ENCODE measurements around the gene GRIK5.
A peak's percentile ranks its signal among the peaks of the same experiment; 100 is the strongest.
"Not testable (repeated sequence)": the region's sequence is repeated elsewhere in the genome, so short reads cannot be mapped to it uniquely, and the experiment has no call there.

The GRIK5 gene

DNA sequence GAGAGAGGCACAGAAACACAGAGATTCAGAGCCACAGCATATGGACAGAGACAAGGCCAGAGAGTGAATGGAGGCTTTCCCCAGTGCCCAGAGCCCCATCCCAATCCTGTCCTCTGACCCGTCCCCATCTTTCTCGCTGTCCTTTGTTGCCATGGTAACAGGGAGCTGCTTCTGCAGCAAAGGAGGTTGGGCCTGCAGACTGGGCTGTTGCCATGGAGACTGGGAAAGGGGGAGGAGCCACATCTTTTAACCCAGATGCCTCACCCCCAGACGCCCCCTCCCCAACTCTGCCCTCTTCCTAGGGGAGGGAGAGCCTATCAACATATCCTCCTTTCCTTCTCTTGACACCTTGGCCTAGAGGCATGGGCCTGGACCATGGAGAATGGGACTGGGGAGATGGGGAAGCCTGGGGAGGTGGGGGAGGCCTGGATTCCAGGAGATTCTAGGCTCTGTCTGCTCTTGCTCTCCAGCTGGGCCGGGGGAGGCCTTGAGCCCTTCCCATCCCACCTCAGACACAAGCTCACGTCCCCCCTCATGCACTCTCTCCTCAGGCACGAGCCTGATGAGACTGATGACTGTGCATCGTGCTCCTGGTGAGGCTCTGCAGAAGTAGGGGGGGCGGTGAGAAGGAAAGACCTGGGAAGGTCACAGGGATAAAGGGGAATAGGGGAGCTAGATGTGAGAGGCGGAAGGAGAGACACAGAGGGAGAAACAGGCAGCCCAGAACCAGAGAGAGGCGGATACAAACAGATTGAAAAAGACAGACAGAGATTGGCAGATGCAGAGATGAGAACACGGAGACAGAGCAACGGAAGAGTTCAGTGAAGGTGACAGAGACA, 73.8 kb downstream of the GRIK5 start:
- DNase-seq (ENCODE audit: low read depth, low spot score): no peak
- TF ChIP-seq, protein P1, sequence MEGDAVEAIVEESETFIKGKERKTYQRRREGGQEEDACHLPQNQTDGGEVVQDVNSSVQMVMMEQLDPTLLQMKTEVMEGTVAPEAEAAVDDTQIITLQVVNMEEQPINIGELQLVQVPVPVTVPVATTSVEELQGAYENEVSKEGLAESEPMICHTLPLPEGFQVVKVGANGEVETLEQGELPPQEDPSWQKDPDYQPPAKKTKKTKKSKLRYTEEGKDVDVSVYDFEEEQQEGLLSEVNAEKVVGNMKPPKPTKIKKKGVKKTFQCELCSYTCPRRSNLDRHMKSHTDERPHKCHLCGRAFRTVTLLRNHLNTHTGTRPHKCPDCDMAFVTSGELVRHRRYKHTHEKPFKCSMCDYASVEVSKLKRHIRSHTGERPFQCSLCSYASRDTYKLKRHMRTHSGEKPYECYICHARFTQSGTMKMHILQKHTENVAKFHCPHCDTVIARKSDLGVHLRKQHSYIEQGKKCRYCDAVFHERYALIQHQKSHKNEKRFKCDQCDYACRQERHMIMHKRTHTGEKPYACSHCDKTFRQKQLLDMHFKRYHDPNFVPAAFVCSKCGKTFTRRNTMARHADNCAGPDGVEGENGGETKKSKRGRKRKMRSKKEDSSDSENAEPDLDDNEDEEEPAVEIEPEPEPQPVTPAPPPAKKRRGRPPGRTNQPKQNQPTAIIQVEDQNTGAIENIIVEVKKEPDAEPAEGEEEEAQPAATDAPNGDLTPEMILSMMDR (IDR thresholded peaks at IDR 0.05; ENCODE audit: insufficient read depth, low read length, missing control alignments): no peak

DNA sequence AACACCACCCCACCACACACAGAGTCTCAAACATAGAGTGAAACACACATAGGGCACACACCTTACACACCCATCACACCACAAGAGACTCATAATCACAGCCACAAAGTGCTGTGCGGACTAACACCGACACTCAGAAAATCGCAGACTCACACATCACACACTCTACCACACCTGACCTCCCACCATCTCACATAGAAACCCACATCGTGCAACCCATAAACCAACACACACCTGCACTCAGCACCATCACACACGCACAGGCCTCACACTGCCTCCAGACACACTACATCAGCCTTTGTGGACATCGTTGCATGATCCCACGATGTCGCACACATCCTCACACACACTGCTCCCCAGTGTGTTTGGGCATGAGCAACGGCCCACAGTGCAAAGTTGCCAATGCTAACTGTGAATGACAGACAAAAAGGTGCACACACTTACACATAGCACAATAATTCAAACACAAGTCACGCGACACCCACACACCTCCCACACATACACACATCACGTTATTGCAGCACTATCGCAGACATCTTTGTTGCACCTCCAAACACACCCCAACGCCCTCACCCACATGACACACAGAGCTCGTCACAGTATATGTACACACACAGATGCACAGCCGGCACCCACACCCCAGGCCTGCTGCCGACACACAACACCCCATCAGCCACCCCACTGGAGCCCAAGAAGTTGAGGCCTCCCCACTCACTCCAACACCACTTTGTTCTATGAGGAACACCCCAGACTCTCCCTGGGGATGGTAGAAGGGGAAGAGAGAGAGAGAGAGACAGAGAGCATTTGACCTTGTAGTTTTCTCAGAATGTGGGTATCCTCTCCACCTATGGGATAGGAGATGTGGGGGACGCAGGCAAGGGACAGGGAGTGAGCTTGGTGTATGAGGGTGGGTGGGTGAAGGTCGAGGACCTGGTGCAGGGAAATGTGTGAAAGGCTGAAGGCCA, 74.7 kb downstream of the GRIK5 start:
- TF ChIP-seq, protein P1 (IDR thresholded peaks at IDR 0.05; ENCODE audit: insufficient read depth, low read length, missing control alignments): no peak
- H3K4me3 ChIP-seq (ENCODE audit: low read depth, low read length): no peak overlapping the region
- ChIA-PET CTCF (interaction anchor here (0.9 kb wide), 1 partner anchor 40 kb away, joined by 3 read pairs; no protein-coding TSS in a partner anchor), POLR2A (no interaction called here)
- no peak for DNase-seq (ENCODE audit: low read depth, low spot score)

More for the DNA sequence above, 73.8 kb downstream of the GRIK5 start:
- CTCF ChIA-PET: interaction anchor here (0.9 to 2.2 kb wide), 6 partner anchors 12 to 41 kb away, joined by 3 to 7 read pairs (median 4); no protein-coding TSS in a partner anchor
- POLR2A ChIA-PET: interaction anchor here (0.6 to 1.5 kb wide), 2 partner anchors 37 to 1503 kb away, joined by 3 to 5 read pairs; partner anchors contain the start of gene RABAC1
- no peak overlapping the region for H3K4me3 ChIP-seq (ENCODE audit: low read depth, low read length)

DNA sequence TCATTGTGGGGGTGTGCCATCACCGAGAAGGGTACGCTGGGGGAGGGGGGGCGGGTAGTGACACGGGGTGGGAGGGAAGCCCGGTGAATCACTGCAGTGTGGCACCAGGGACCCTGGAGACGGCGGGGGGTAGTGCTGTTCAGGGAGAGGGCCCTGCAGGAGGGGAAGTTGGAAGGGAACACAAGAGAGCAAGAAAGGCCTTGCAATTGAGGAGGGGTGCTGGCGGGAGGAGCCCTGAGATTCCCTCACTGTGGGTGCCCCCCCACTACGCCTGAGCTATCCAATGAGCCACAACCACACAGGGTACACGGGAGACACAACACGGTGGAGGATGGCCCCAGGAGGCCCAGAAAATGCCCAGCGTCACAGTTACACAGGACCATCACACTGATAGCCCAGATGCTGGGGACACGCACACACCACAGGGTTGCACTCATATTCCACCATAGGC, 75.5 kb downstream of the GRIK5 start:
- no peak overlapping the region for H3K4me3 ChIP-seq (ENCODE audit: low read depth, low read length)
- ChIA-PET CTCF (no interaction called here), POLR2A (no interaction called here)
- no peak for DNase-seq (ENCODE audit: low read depth, low spot score)
- TF ChIP-seq, protein P1 (IDR thresholded peaks at IDR 0.05; ENCODE audit: insufficient read depth, low read length, missing control alignments): no peak

DNA sequence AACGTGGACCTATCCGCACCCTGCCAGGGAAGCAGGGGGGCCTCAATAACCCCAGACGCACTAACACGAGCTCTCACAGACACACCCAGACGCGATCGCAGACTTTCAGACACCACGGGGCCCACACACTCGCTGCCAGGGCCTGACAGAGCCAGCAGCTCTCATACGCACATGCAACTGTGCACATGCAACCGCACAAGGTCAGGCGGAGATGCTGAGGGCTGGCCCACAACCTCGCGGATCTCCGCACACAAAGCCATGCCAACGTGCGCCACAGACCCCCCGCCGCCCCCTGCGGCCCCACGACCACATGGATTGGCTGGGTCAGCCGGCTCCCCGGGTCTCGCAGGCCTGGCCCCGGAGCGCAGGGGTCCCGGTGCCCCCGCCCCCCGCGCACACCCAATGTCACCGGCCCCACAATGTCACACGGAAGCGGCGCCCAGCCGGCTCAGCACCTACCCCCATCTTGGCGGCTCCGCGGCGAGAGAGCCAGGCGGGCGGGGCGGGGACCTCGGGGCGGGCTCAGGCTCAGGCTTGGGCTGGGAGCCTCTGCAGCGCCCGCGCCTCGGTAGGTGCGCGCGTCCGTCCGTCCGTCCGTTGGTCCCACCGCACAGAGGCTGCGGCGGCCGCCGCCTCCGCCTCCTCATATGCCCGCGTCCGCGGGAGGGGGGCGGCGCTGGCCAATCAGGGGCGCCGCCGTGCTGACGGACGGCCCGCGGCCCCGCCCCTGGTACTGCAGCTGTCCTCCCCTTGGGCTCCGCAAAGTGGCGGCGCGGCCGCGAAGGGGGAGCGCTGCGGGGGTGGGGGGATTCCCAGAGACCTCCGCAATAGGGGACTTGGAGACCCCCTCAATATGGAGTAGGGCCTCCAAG, 76.2 kb downstream of the GRIK5 start, which contains the start of gene ATP1A3:
Gene ATP1A3, minus strand, starts transcription at position 619 of the 872 bp plus-strand sequence. Its CDS starts 154 bp downstream, at position 465.
- TF ChIP-seq, protein P1 (IDR thresholded peaks at IDR 0.05; ENCODE audit: insufficient read depth, low read length, missing control alignments): no peak
- ChIA-PET POLR2A (no interaction called here), CTCF (no interaction called here)
- H3K4me3 ChIP-seq (ENCODE audit: low read depth, low read length): peak within 1 kb of the TSS; percentile 39
- DNase-seq (ENCODE audit: low read depth, low spot score): no peak

DNA sequence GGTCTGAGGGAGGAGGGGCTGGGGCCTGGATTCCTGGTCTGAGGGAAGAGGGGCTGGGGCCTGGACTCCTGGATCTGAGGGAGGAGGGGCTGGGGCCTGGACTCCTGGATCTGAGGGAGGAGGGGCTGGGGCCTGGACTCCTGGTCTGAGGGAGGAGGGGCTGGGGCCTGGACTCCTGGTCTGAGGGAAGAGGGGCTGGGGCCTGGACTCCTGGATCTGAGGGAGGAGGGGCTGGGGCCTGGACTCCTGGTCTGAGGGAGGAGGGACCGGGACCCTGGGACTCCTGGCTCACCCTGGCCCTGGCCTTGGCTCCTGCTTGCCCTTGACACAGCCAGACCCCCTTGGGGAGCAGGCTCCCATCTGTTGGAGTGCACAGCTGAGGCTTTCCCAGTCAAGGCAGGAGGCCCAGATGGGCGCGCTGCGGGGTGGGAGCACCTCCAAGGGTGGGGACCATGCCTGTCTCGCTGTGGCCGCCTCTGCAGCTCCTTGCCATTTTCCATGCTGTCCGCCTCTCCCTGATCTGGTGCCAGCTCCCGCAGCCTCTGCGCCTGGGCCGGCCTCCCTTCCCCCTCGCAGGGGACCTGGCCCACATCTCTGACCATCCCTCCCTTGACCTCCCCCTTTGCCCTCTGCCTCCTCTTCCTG, 78.0 kb downstream of the GRIK5 start:
- H3K4me3 ChIP-seq (ENCODE audit: low read depth, low read length); CTCF ChIA-PET; DNase-seq (ENCODE audit: low read depth, low spot score); POLR2A ChIA-PET: not testable (repeated sequence)
